ENCODE data around the gene MBOAT2. TPM values are rescaled to one million over a fixed set of nuclear protein-coding genes. Genes with fewer than 3 reads are reported as not detected.

MBOAT2 gene
- total and polyA plus RNA-seq, 2 of the 13 experiments (the other 11 are each of a cell fraction or from before 2014, with no cell fraction given), result 0.11 to 0.36 TPM

DNA sequence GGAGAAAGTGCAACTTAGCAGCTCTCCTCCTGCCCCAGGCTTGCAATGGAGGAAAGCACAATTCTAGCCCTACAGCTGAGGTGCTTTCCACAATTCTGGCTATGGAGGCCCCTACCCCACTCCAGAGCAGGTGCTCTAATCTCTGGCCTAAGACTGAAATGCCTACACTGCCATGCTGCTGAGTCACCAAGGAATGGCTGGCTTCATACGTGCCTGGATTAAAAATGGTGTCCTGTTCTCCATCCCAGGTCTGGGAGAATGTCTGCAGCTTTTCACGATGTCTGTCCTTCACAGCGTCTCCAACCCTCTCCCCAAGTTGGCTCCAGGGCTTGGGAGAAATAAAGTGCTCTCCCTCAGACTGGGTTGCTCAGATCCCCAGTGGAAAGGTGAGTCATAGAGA is 48.5 kb downstream of the MBOAT2 start:
- DNase-seq (ENCODE audit: low spot score), result no peak

More for the DNA sequence above, 48.5 kb downstream of the MBOAT2 start:
- intact Hi-C loops (cut with micrococcal nuclease; ENCODE audit: unreplicated experiment) (no loop called here), in situ Hi-C loops (cut with HindIII; ENCODE audit: extremely low pct_ligation_motif_present, low pct_unique_long_range_greater_than_20kb) (no loop called here)
- H3K27ac ChIP-seq (ENCODE audit: extremely low read length, insufficient read depth, low read length), result no peak overlapping the region
- no peak for ATAC-seq
- no peaks in the 10 kb centered on the region for H3K27me3 ChIP-seq (ENCODE audit: control insufficient read depth in 1 of 2, insufficient read depth in 2 of 2, low read length in 2 of 2)
- H3K79me2 ChIP-seq (ENCODE audit: insufficient read depth, low read length), result no peaks in the 10 kb centered on the region
- WGBS (ENCODE audit: low lambda C conversion rate), result 36% methylated on average over 3 of the region's 3 CpGs
- peaks cover 28% of the 10 kb centered on the region for H3K9me3 ChIP-seq (ENCODE audit: low read length)
- H3K4me2 ChIP-seq (ENCODE audit: low read depth, low read length), result no peak overlapping the region
- no peaks in the 10 kb centered on the region for H3K4me1 ChIP-seq (ENCODE audit: insufficient read depth, low read length)
- POLR2A ChIA-PET, result no interaction called here
- no TSS peak for BruUV-seq (replicated peaks)
- no peak overlapping the region for H3K4me3 ChIP-seq (replicated peaks in 1 of 3; ENCODE audit: insufficient read depth in 1 of 3, low read depth in 2 of 3, low read length in 3 of 3)
- no peak overlapping the region for H3K9ac ChIP-seq (ENCODE audit: insufficient read depth, low read depth, low read length)
- no peaks in the 10 kb centered on the region for H4K20me1 ChIP-seq (ENCODE audit: insufficient read depth, low read length)
- no peaks in the 10 kb centered on the region for H3K36me3 ChIP-seq (replicated peaks in 1 of 2; ENCODE audit: control insufficient read depth in 1 of 2, insufficient read depth in 2 of 2, low read length in 2 of 2)
- CTCF ChIA-PET (ENCODE audit: low intra/inter-chr PET ratio, low total read pairs), result no interaction called here
- no peak for FAIRE-seq
- no peak overlapping the region for H2AFZ ChIP-seq (ENCODE audit: low read length)
- TF ChIP-seq ZFY (CRISPR knock-in tag; IDR thresholded peaks at IDR 0.05) (no peak), SMC3 (IDR thresholded peaks at IDR 0.05; ENCODE audit: low read length) (no peak), ZBTB40 (IDR thresholded peaks at IDR 0.05) (no peak), ZBTB40 (CRISPR knock-in tag; IDR thresholded peaks at IDR 0.05) (no peak), ZNF333 (CRISPR knock-in tag; IDR thresholded peaks at IDR 0.05; ENCODE audit: borderline replicate concordance) (no peak), ZNF607 (CRISPR knock-in tag; IDR thresholded peaks at IDR 0.05; ENCODE audit: borderline replicate concordance) (no peak), KLF11 (CRISPR knock-in tag; IDR thresholded peaks at IDR 0.05) (no peak)
- TF ChIP-seq, protein P1, sequence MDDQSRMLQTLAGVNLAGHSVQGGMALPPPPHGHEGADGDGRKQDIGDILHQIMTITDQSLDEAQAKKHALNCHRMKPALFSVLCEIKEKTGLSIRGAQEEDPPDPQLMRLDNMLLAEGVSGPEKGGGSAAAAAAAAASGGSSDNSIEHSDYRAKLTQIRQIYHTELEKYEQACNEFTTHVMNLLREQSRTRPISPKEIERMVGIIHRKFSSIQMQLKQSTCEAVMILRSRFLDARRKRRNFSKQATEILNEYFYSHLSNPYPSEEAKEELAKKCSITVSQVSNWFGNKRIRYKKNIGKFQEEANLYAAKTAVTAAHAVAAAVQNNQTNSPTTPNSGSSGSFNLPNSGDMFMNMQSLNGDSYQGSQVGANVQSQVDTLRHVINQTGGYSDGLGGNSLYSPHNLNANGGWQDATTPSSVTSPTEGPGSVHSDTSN (CRISPR knock-in tag; IDR thresholded peaks at IDR 0.05; ENCODE audit: borderline replicate concordance), result no peak

Data from HepG2 (cell line).